Activated CD8-positive, alpha-beta T cell treated with anti-CD3 and anti-CD28 coated beads for 36 hours (primary cell): ENCODE results near the gene PTPA. TPM values are rescaled to one million over a fixed set of nuclear protein-coding genes. Genes with fewer than 3 reads are reported as not detected.

Source experiments
- ATAC-seq: fragments of 200-7000 bp; cut with Tn5 transposase; one replicate; pipeline ENCODE4 v1.10.0; 2021; ENCODE audit warnings: mild to moderate bottlenecking, moderate library complexity
- CTCF ChIA-PET: fragments of 350-600 bp; sonication (Branson Sonifier 250); formaldehyde crosslinking; loops from one replicate; lab custom pipeline; 2021; ENCODE audit warnings: antibody characterized with exemption; lab: Charles Lee
- POLR2A ChIA-PET: fragments of 350-600 bp; sonication (Branson Sonifier 250); formaldehyde crosslinking; loops from one replicate; lab custom pipeline; 2021; ENCODE audit warnings: antibody characterized with exemption; lab: Charles Lee
- DNase-seq: peaks from one replicate; pipeline ENCODE4 v3.0.0-alpha.2; 2020
- H3K27ac Mint-ChIP-seq: one replicate; pipeline ENCODE4 v1.8.0; 2021; ENCODE audit warnings: mild to moderate bottlenecking, mixed read lengths
- H3K27me3 Mint-ChIP-seq: one replicate; pipeline ENCODE4 v1.8.0; 2021; ENCODE audit warnings: mixed read lengths
- H3K36me3 Mint-ChIP-seq: one replicate; pipeline ENCODE4 v1.8.0; 2021; ENCODE audit warnings: low read depth, mixed read lengths
- H3K4me1 Mint-ChIP-seq: one replicate; pipeline ENCODE4 v1.8.0; 2021; ENCODE audit warnings: low read depth, mixed read lengths
- H3K4me3 Mint-ChIP-seq: one replicate; pipeline ENCODE4 v1.8.0; 2021; ENCODE audit warnings: mild to moderate bottlenecking, moderate library complexity, mixed read lengths
- H3K9me3 Mint-ChIP-seq: one replicate; pipeline ENCODE4 v1.8.0; 2021; ENCODE audit warnings: mixed read lengths
- intact Hi-C: fragments of 100-400 bp; cut with micrococcal nuclease; formaldehyde crosslinking; loops from one replicate; pipeline ENCODE4 v1.10.0; 2022
- total RNA-seq, 2 experiments: library from RNA; stranded (reverse); gene quantifications; one replicate each; pipeline ENCODE4 v1.2.3, GENCODE V29; 2021
- TF ChIP-seq, protein P1 (sequence below): fragments of 200-600 bp; IDR thresholded peaks from one replicate; pipeline ENCODE4 v1.8.0; 2022; ENCODE audit warnings: antibody characterized with exemption, mild to moderate bottlenecking

The PTPA gene
- total RNA-seq, 2 experiments from 2014 or later = 95.3 to 98.5 TPM

- Mint-ChIP-seq H3K4me3 (no peak overlapping the region), H3K27ac (no peak overlapping the region), H3K4me1 (peaks cover 4% of the 10 kb centered on the region), H3K9me3 (no peaks in the 10 kb centered on the region), H3K36me3 (no peaks in the 10 kb centered on the region), H3K27me3 (no peaks in the 10 kb centered on the region)
- no peak for ATAC-seq
- TF ChIP-seq, protein P1, sequence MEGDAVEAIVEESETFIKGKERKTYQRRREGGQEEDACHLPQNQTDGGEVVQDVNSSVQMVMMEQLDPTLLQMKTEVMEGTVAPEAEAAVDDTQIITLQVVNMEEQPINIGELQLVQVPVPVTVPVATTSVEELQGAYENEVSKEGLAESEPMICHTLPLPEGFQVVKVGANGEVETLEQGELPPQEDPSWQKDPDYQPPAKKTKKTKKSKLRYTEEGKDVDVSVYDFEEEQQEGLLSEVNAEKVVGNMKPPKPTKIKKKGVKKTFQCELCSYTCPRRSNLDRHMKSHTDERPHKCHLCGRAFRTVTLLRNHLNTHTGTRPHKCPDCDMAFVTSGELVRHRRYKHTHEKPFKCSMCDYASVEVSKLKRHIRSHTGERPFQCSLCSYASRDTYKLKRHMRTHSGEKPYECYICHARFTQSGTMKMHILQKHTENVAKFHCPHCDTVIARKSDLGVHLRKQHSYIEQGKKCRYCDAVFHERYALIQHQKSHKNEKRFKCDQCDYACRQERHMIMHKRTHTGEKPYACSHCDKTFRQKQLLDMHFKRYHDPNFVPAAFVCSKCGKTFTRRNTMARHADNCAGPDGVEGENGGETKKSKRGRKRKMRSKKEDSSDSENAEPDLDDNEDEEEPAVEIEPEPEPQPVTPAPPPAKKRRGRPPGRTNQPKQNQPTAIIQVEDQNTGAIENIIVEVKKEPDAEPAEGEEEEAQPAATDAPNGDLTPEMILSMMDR = no peak
- no peak for DNase-seq
- intact Hi-C loops = no loop called here
- CTCF ChIA-PET = interaction anchor here (1.3 to 4.8 kb wide), 3 partner anchors 9 to 388 kb away, joined by 3 to 23 read pairs (median 9); no protein-coding TSS in a partner anchor
- POLR2A ChIA-PET = no interaction called here
Observed at GRCh38 chr9:129182122-129182521, 70.9 kb downstream of the PTPA start.

DNA sequence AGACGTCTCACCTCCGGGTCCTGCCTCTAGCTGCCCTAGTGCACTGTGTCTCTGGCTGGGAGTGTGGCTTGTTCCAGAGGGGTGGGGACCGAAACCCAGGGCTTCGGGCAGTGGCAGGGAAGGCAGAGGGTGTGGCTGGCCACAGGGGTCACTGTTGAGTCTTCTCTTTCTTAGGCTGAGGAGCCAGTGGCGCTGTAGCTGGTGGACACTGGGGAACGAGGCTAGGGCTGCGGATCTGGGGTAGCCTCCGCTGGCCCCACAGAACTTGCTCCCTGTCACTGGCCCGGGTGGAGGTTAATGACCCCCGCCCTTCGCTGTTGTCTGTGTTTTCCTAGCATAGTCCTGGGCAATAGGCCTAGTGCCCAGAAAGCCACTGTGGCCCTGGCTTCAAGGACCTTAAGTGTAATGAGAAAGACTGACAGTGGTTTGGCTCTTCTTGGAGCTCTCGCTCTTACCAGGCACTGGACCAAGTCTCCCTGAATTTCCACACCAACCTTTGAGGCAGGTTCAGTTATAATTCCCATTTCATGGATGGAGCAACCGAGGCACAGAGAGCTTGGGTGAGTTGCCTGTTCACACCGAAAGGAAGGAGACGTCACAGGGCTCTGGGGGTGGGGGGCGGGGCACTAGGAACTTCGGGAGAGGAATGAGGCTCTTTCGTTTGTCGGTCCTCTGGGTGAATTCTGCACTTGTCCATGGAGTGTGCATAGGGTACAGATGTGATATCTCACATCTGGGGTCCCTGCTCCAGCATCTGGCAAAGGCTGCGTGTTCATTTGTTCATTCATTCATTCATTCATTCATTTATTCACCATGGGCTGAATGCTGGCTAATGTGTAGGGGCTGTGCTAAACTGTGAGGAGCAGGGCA lies 71.6 kb downstream of the PTPA start:
- no peaks in the 10 kb centered on the region for H3K36me3 Mint-ChIP-seq
- peaks cover 4% of the 10 kb centered on the region for H3K4me1 Mint-ChIP-seq
- H3K9me3 Mint-ChIP-seq = no peaks in the 10 kb centered on the region
- H3K4me3 Mint-ChIP-seq = no peak overlapping the region
- DNase-seq (no peak), ATAC-seq (no peak)
- no peaks in the 10 kb centered on the region for H3K27me3 Mint-ChIP-seq
- TF ChIP-seq, protein P1 = no peak
- ChIA-PET POLR2A (interaction anchor here (0.9 kb wide), 1 partner anchor 184 kb away, joined by 3 read pairs; no protein-coding TSS in a partner anchor), CTCF (interaction anchor here (0.6 to 4.8 kb wide), 6 partner anchors 9 to 388 kb away, joined by 3 to 23 read pairs (median 4); no protein-coding TSS in a partner anchor)
- no peak overlapping the region for H3K27ac Mint-ChIP-seq
- intact Hi-C loops = no loop called here

- DNase-seq = no peak
- intact Hi-C loops = no loop called here
- TF ChIP-seq, protein P1 = no peak
- CTCF ChIA-PET = interaction anchor here (1.2 to 4.8 kb wide), 3 partner anchors 10 to 45 kb away, joined by 4 to 23 read pairs (median 9); no protein-coding TSS in a partner anchor
- Mint-ChIP-seq H3K4me3 (no peak overlapping the region), H3K36me3 (no peaks in the 10 kb centered on the region), H3K9me3 (no peaks in the 10 kb centered on the region), H3K27me3 (no peaks in the 10 kb centered on the region), H3K4me1 (peaks cover 4% of the 10 kb centered on the region), H3K27ac (no peak overlapping the region)
- POLR2A ChIA-PET = interaction anchor here (0.9 kb wide), 1 partner anchor 184 kb away, joined by 3 read pairs; no protein-coding TSS in a partner anchor
- ATAC-seq = no peak
Observed at GRCh38 chr9:129183495-129184218, 72.4 kb downstream of the PTPA start.

- Mint-ChIP-seq H3K4me3 (no peak overlapping the region), H3K36me3 (no peaks in the 10 kb centered on the region), H3K4me1 (peaks cover 4% of the 10 kb centered on the region), H3K9me3 (no peaks in the 10 kb centered on the region), H3K27me3 (no peaks in the 10 kb centered on the region), H3K27ac (no peak overlapping the region)
- TF ChIP-seq, protein P1 = no peak
- ATAC-seq = no peak
- intact Hi-C loops = no loop called here
- CTCF ChIA-PET = interaction anchor here (1.2 to 4.8 kb wide), 2 partner anchors 11 to 46 kb away, joined by 4 to 23 read pairs; no protein-coding TSS in a partner anchor
- POLR2A ChIA-PET = no interaction called here
- no peak for DNase-seq
Observed at GRCh38 chr9:129184219-129184524, 73.0 kb downstream of the PTPA start.
